Colonic mucosa (tissue), 4 donors: ENCODE results near the gene ASTN2. TPM values are rescaled to one million over a fixed set of nuclear protein-coding genes. Genes with fewer than 3 reads are reported as not detected.

Source experiments
- DNase-seq: peaks from one replicate; pipeline ENCODE4 v3.0.0-alpha.2; 2020
- H3K27ac ChIP-seq: fragments of 200-600 bp; one replicate; pipeline ENCODE4 v1.8.0; 2021
- H3K27me3 ChIP-seq: fragments of 200-600 bp; one replicate; pipeline ENCODE4 v1.8.0; 2021
- H3K36me3 ChIP-seq: fragments of 200-600 bp; one replicate; pipeline ENCODE4 v1.8.0; 2021
- H3K4me1 ChIP-seq: fragments of 200-600 bp; one replicate; pipeline ENCODE4 v1.8.0; 2021; ENCODE audit warnings: mild to moderate bottlenecking
- H3K4me3 ChIP-seq: fragments of 200-600 bp; one replicate; pipeline ENCODE4 v1.8.0; 2021
- H3K9ac ChIP-seq, 2 donors: one replicate each; pipeline ENCODE4 v1.7.0; 2013; ENCODE audit warnings: control low read depth in 2 of 2, low read depth in 2 of 2, low read length in 2 of 2
- H3K9me3 ChIP-seq: fragments of 200-600 bp; one replicate; pipeline ENCODE4 v1.8.0; 2021
- intact Hi-C: fragments of 100-400 bp; cut with DNase I; formaldehyde crosslinking; loops from one replicate; pipeline ENCODE4 v1.14.1; 2022
- total RNA-seq, 2 donors: library from RNA; stranded (reverse); fragmentation: NEBNext Ultra II Directional in 1 of 2; extraction: Animal tissue kit (Norgen Biotek cat#: 25700) in 1 of 2; gene quantifications; one replicate each; pipeline ENCODE4 v1.2.1, GENCODE V29; 2021
- TF ChIP-seq, protein P1 (sequence below): fragments of 200-600 bp; IDR thresholded peaks from one replicate; pipeline ENCODE4 v1.8.0; 2022; ENCODE audit warnings: antibody characterized with exemption, mild to moderate bottlenecking
- donor health status: healthy.
- donor health status: DM: no; HTN: no; CAD: no.
- donor health status: DM: no; HTN: no; CAD: no.

Gene ASTN2
- total RNA-seq, 2 donors from 2014 or later: 2.5 to 6.1 TPM

DNA sequence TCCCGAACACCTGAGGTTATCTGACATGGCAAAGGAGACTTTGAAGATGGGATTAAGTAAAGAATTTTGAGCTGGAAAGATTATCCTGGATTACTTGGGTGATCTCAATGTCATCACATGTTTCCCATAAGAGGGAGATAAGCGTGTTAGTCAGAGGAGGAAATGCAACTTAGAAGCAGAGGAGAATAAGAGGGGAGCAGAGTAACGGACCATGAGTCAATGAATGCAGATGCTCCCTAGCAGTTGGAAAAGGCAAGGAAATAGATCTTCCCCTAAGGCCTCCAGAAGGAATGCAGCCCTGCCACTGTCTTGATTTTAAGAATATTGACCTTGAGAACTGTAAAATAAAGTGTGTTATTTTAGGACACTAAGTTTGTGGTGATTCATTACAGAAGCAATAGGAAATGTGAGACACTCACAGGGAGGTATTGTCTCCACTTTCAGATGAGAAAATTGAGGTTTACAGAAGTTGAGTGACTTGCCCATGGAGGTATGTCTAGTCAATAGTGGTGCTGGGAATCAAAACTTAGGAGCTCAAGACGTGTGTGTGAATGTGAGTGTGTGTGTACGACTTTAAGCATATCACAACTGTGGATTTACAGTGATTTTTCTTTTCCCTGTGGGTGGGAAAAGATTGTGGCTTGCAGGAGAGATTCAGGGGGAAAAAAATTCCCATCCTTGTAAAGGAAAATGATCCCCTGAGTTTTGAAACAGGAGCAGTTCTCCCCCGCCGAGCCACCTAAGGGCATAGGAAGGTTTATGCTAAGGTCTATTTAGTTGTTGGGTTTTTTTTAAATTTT is 602.4 kb downstream of the ASTN2 start:
- DNase-seq: no peak
- H3K36me3 ChIP-seq: no peaks in the 10 kb centered on the region
- intact Hi-C loops: no loop called here
- no peaks in the 10 kb centered on the region for H3K9me3 ChIP-seq
- no peak overlapping the region for H3K27ac ChIP-seq
- no peaks in the 10 kb centered on the region for H3K27me3 ChIP-seq
- TF ChIP-seq, protein P1, sequence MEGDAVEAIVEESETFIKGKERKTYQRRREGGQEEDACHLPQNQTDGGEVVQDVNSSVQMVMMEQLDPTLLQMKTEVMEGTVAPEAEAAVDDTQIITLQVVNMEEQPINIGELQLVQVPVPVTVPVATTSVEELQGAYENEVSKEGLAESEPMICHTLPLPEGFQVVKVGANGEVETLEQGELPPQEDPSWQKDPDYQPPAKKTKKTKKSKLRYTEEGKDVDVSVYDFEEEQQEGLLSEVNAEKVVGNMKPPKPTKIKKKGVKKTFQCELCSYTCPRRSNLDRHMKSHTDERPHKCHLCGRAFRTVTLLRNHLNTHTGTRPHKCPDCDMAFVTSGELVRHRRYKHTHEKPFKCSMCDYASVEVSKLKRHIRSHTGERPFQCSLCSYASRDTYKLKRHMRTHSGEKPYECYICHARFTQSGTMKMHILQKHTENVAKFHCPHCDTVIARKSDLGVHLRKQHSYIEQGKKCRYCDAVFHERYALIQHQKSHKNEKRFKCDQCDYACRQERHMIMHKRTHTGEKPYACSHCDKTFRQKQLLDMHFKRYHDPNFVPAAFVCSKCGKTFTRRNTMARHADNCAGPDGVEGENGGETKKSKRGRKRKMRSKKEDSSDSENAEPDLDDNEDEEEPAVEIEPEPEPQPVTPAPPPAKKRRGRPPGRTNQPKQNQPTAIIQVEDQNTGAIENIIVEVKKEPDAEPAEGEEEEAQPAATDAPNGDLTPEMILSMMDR: no peak
- no peak overlapping the region for H3K9ac ChIP-seq
- H3K4me1 ChIP-seq: no peaks in the 10 kb centered on the region
- no peak overlapping the region for H3K4me3 ChIP-seq

DNA sequence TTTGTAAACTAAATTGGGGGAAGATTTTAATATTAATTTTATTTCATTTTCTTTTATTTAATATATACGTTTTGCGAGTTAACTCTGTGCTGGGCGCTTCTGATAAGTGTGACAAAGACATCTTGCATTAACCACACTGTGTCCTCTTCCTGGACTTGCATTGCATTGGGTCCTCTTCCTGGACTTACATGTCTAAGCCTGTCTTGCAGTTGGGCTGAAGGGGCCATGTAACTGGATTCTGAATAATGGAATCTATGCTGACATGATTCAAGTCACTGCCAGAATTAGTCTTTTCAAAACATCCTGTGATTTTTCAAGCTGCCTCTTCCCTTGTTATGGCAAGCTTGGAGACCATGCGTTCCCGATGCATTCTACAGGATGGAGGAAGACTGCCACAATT is 605.2 kb downstream of the ASTN2 start:
- intact Hi-C loops: no loop called here
- no peak for DNase-seq
- TF ChIP-seq, protein P1: no peak

DNA sequence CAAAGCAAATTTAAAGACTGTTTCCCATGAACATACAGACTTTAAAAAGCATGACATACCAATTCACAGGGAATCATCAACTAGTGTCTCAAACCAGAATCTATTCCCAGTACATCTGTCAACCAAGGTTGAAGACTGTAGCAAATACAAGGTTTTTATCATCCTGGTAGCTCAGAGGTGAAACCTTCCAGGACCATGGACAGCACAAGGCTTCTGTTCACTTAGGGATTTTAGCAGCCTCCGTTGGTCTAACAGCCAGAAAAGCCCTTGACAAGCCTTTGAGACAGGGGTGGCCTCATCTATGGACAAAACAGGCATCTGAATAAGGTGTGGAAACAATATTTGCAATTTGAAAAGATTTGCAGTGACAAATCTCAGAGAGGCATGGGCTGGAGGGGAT is 608.8 kb downstream of the ASTN2 start:
- no peak overlapping the region for H3K27ac ChIP-seq
- no peaks in the 10 kb centered on the region for H3K27me3 ChIP-seq
- DNase-seq: no peak
- H3K36me3 ChIP-seq: no peaks in the 10 kb centered on the region
- TF ChIP-seq, protein P1: no peak
- intact Hi-C loops: no loop called here
- H3K4me3 ChIP-seq: no peak overlapping the region
- no peaks in the 10 kb centered on the region for H3K4me1 ChIP-seq
- H3K9ac ChIP-seq: no peak overlapping the region
- no peaks in the 10 kb centered on the region for H3K9me3 ChIP-seq

More for the DNA sequence above, 605.2 kb downstream of the ASTN2 start:
- no peaks in the 10 kb centered on the region for H3K9me3 ChIP-seq
- H3K27ac ChIP-seq: no peak overlapping the region
- H3K9ac ChIP-seq: no peak overlapping the region
- H3K27me3 ChIP-seq: no peaks in the 10 kb centered on the region
- H3K36me3 ChIP-seq: no peaks in the 10 kb centered on the region
- H3K4me3 ChIP-seq: no peak overlapping the region
- H3K4me1 ChIP-seq: no peaks in the 10 kb centered on the region

DNA sequence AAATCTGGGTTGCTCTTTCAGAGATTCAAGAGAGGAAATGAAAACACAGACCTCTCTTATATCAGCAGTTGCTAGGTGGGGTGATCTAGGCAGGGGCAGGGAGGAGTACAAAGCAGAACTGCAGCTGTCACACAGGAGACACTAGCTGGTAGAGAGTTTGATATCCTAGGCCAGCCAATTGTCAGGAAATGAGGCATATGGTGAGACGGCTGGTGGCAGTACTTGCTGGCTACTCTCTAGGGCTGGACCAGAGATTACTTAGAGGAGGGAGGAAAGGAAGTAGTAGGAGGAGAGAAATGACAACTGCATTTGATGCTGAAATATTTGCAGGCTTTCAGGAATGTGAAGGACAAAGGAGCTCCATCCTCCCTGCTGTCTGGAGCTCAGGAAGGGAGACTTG is 614.0 kb downstream of the ASTN2 start:
- Histone ChIP-seq H3K4me3 (no peak overlapping the region), H3K4me1 (no peaks in the 10 kb centered on the region), H3K36me3 (no peaks in the 10 kb centered on the region), H3K27ac (no peak overlapping the region), H3K27me3 (no peaks in the 10 kb centered on the region), H3K9ac (no peak overlapping the region), H3K9me3 (no peaks in the 10 kb centered on the region)
- intact Hi-C loops: no loop called here
- TF ChIP-seq, protein P1: no peak
- no peak for DNase-seq

DNA sequence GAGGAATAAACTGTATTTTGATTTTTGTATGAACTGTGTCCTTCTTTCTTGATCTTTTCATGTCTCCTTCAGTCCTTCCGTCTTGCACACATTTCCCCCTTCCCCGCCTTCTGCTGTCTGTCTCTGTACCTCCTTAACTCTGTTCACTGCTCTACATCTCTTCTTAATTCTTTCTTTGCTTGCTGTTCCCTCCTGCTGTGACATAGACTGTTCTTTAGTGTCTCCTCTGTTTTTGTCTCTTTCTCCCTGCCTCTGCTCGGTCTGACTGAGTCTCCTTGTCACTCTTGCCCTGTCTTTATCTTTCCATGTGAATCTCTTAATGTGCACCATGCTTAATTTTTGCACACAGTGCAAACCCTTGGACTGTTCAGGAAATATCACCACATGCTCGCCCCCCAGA is 614.8 kb downstream of the ASTN2 start:
- Histone ChIP-seq H3K9me3 (no peaks in the 10 kb centered on the region), H3K4me1 (no peaks in the 10 kb centered on the region), H3K27me3 (no peaks in the 10 kb centered on the region), H3K27ac (no peak overlapping the region), H3K9ac (no peak overlapping the region), H3K36me3 (no peaks in the 10 kb centered on the region), H3K4me3 (no peak overlapping the region)
- TF ChIP-seq, protein P1: no peak
- intact Hi-C loops: no loop called here
- DNase-seq: no peak
